Fibroblast of lung (primary cell): ENCODE measurements around the gene FOXC1. TPM values are rescaled to one million over a fixed set of nuclear protein-coding genes. Genes with fewer than 3 reads are reported as not detected.

Source experiments
- DNase-seq, 2 donors: peaks; one replicate each; pipeline versions ENCODE4 v3.0.0 to v3.0.0-alpha.2; 2010; ENCODE audit warnings: low read depth in 2 of 2
- H2AFZ ChIP-seq: 2 replicates; pipeline ENCODE4 v1.5.1; 2012; ENCODE audit warnings: low read length, control low read depth, inconsistent platforms
- H3K27ac ChIP-seq: 2 replicates; pipeline ENCODE4 v1.5.1; 2011; ENCODE audit warnings: low read length, control low read depth; ENCODE audit not compliant: insufficient read depth
- H3K27me3 ChIP-seq: 2 replicates; pipeline ENCODE4 v1.5.1; 2011; ENCODE audit warnings: mild to moderate bottlenecking, low read length; ENCODE audit not compliant: control insufficient read depth, insufficient read depth
- H3K36me3 ChIP-seq: 2 replicates; pipeline ENCODE4 v1.5.1; 2011; ENCODE audit warnings: low read length; ENCODE audit not compliant: control insufficient read depth, insufficient read depth
- H3K4me1 ChIP-seq: 2 replicates; pipeline ENCODE4 v1.5.1; 2011; ENCODE audit warnings: low read length; ENCODE audit not compliant: control insufficient read depth, insufficient read depth; ENCODE audit errors: extremely low read depth
- H3K4me2 ChIP-seq: 2 replicates; pipeline ENCODE4 v1.5.1; 2011; ENCODE audit warnings: low read length, control low read depth; ENCODE audit not compliant: insufficient read depth; ENCODE audit errors: extremely low read depth
- H3K4me3 ChIP-seq, 4 experiments: fragments of 200-600 bp in 1 of 4; sonication (generic) in 1 of 4; replicated peaks in 1 of 4; 2 replicates each; pipeline ENCODE4 v1.5.1; 2011 to 2016; ENCODE audit warnings: low read length in 4 of 4, low read depth in 3 of 4, mild to moderate bottlenecking in 3 of 4, control low read depth in 2 of 4, inconsistent platforms in 1 of 4, mixed read lengths in 1 of 4; ENCODE audit not compliant: insufficient read depth in 1 of 4; ENCODE audit errors: control extremely low read depth in 1 of 4
- H3K79me2 ChIP-seq: 2 replicates; pipeline ENCODE4 v1.5.1; 2012; ENCODE audit warnings: mild to moderate bottlenecking, low read length, inconsistent platforms; ENCODE audit not compliant: control insufficient read depth, insufficient read depth
- H3K9ac ChIP-seq: 2 replicates; pipeline ENCODE4 v1.5.1; 2011; ENCODE audit warnings: mild to moderate bottlenecking, low read length, control low read depth; ENCODE audit not compliant: insufficient read depth
- H3K9me3 ChIP-seq: 2 replicates; pipeline ENCODE4 v1.5.1; 2012; ENCODE audit warnings: low read depth, low read length; ENCODE audit not compliant: control insufficient read depth, insufficient read depth
- H4K20me1 ChIP-seq: 2 replicates; pipeline ENCODE4 v1.5.1; 2011; ENCODE audit warnings: low read length; ENCODE audit not compliant: control insufficient read depth, insufficient read depth; ENCODE audit errors: extremely low read depth
- CTCF ChIP-seq, 2 donors: IDR thresholded peaks in 1 of 2; conservative IDR thresholded peaks in 1 of 2; 1 replicate in 1 of 2; 2 replicates in 1 of 2; pipeline ENCODE4 v1.5.1; 2011 to 2012; ENCODE audit warnings: low read length in 2 of 2, control low read depth in 1 of 2, inconsistent platforms in 1 of 2, low read depth in 1 of 2, mild to moderate bottlenecking in 1 of 2
- EZH2 ChIP-seq: IDR thresholded peaks from 2 replicates; pipeline ENCODE4 v1.5.1; 2012; ENCODE audit warnings: low read length, control low read depth, mild to moderate bottlenecking; ENCODE audit errors: missing control alignments
- polyA plus RNA-seq, 2 donors: library from polyadenylated mRNA; depleted of rRNA in 1 of 2; stranded (reverse) in 1 of 2; unstranded in 1 of 2; fragments of >200 nt; gene quantifications; 2 replicates each; pipeline ENCODE4 v1.2.1, GENCODE V29; 2011 to 2012; ENCODE audit warnings: missing spikeins in 1 of 2
- total RNA-seq: library from RNA; depleted of rRNA; stranded (reverse); fragments of >200 nt; gene quantifications from 2 replicates; pipeline ENCODE4 v1.2.1, GENCODE V29; 2014

The FOXC1 gene
- total and polyA plus RNA-seq, 2 donors (not counting 1 experiment from before 2014, with no cell fraction given) = 0.66 to 2.3 TPM

- Histone ChIP-seq H3K9me3 (no peaks in the 10 kb centered on the region), H3K27ac (no peak overlapping the region), H3K27me3 (peaks cover 14% of the 10 kb centered on the region), H3K79me2 (peaks cover 2% of the 10 kb centered on the region), H3K4me3 (peak overlapping the region in 3 of 4 experiments; percentile 67 to 76 (median 68)), H3K36me3 (no peaks in the 10 kb centered on the region), H3K4me2 (peak overlapping the region; percentile 80), H3K4me1 (no peaks in the 10 kb centered on the region), H4K20me1 (no peaks in the 10 kb centered on the region), H3K9ac (no peak overlapping the region), H2AFZ (no peak overlapping the region)
- DNase-seq = peak; percentile 50 to 75
- no peak for TF ChIP-seq EZH2
- no peak for TF ChIP-seq CTCF (conservative IDR thresholded peaks at IDR 0.05 in 1 of 2, IDR thresholded peaks at IDR 0.05 in 1 of 2; ENCODE audit: low read depth in 1 of 2, low read length in 2 of 2)
These were observed 3.2 kb downstream of the FOXC1 start for GRCh38 chr6:1612974-1613306.

- Histone ChIP-seq H3K4me2 (peak overlapping the region; percentile 80), H3K36me3 (no peaks in the 10 kb centered on the region), H3K9me3 (no peaks in the 10 kb centered on the region), H3K4me1 (no peaks in the 10 kb centered on the region), H4K20me1 (no peaks in the 10 kb centered on the region), H3K4me3 (peak overlapping the region; percentile 47 to 76 (median 68)), H3K27me3 (peaks cover 11% of the 10 kb centered on the region), H3K79me2 (peaks cover 2% of the 10 kb centered on the region), H2AFZ (no peak overlapping the region), H3K9ac (no peak overlapping the region), H3K27ac (no peak overlapping the region)
- DNase-seq = no peak
- TF ChIP-seq EZH2 (no peak), CTCF (conservative IDR thresholded peaks at IDR 0.05 in 1 of 2, IDR thresholded peaks at IDR 0.05 in 1 of 2; ENCODE audit: low read depth in 1 of 2, low read length in 2 of 2) (no peak)
These were observed 3.6 kb downstream of the FOXC1 start for GRCh38 chr6:1613346-1613687.

- H3K4me2 ChIP-seq = peak overlapping the region; percentile 80
- peak in 1 of 2 donors; percentile 20 for DNase-seq
- H2AFZ ChIP-seq = no peak overlapping the region
- H3K79me2 ChIP-seq = peaks cover 2% of the 10 kb centered on the region
- H3K4me1 ChIP-seq = no peaks in the 10 kb centered on the region
- no peaks in the 10 kb centered on the region for H3K36me3 ChIP-seq
- H4K20me1 ChIP-seq = no peaks in the 10 kb centered on the region
- TF ChIP-seq CTCF (conservative IDR thresholded peaks at IDR 0.05 in 1 of 2, IDR thresholded peaks at IDR 0.05 in 1 of 2; ENCODE audit: low read depth in 1 of 2, low read length in 2 of 2) (no peak), EZH2 (no peak)
- peak overlapping the region; percentile 16 for H3K9ac ChIP-seq
- H3K27me3 ChIP-seq = peaks cover 5% of the 10 kb centered on the region
- H3K27ac ChIP-seq = peak overlapping the region; percentile 27
- no peaks in the 10 kb centered on the region for H3K9me3 ChIP-seq
- H3K4me3 ChIP-seq = peak overlapping the region; percentile 47 to 76 (median 68)
These were observed 4.2 kb downstream of the FOXC1 start for GRCh38 chr6:1613688-1614447.
